GM23338 (cell line): ENCODE results near the gene CCNQ. TPM values are rescaled to one million over a fixed set of nuclear protein-coding genes. Genes with fewer than 3 reads are reported as not detected.

Source experiments
- ATAC-seq: fragments of 200-7000 bp; cut with Tn5 transposase; 3 replicates; pipeline ENCODE4 v1.9.1; 2020
- DNase-seq: peaks from one replicate; pipeline ENCODE4 v3.0.0-alpha.2; 2015; ENCODE audit warnings: low spot score
- H2AFZ ChIP-seq: fragments of 200-600 bp; sonication (generic); 2 replicates; pipeline ENCODE4 v1.8.0; 2016; ENCODE audit warnings: antibody characterized with exemption, mild to moderate bottlenecking, moderate library complexity
- H3F3A ChIP-seq: fragments of 200-600 bp; sonication (generic); replicated peaks from 2 replicates; pipeline ENCODE4 v1.8.0; 2017; ENCODE audit warnings: antibody characterized with exemption, mixed run types, low read depth
- H3K27ac ChIP-seq: fragments of 200-600 bp; sonication (generic); 2 replicates; pipeline ENCODE4 v1.6.1; 2016; ENCODE audit warnings: low read depth
- H3K27me3 ChIP-seq: fragments of 200-600 bp; sonication (generic); 2 replicates; pipeline ENCODE4 v1.8.0; 2016; ENCODE audit warnings: mild to moderate bottlenecking, mixed run types, moderate library complexity; ENCODE audit not compliant: insufficient read depth
- H3K36me3 ChIP-seq: fragments of 200-600 bp; sonication (generic); 2 replicates; pipeline ENCODE4 v1.8.0; 2016; ENCODE audit warnings: mild to moderate bottlenecking; ENCODE audit not compliant: insufficient read depth
- H3K4me1 ChIP-seq: fragments of 200-600 bp; sonication (generic); 2 replicates; pipeline ENCODE4 v1.8.0; 2016; ENCODE audit warnings: mild to moderate bottlenecking, moderate library complexity; ENCODE audit not compliant: insufficient read depth
- H3K4me2 ChIP-seq: fragments of 200-600 bp; sonication (generic); 2 replicates; pipeline ENCODE4 v1.7.1; 2017; ENCODE audit warnings: mixed run types
- H3K4me3 ChIP-seq: fragments of 200-600 bp; sonication (generic); 2 replicates; pipeline ENCODE4 v1.6.1; 2016; ENCODE audit warnings: mixed run types
- H3K79me2 ChIP-seq: fragments of 200-600 bp; sonication (generic); replicated peaks from 2 replicates; pipeline ENCODE4 v1.8.0; 2017; ENCODE audit warnings: mild to moderate bottlenecking; ENCODE audit not compliant: insufficient read depth
- H3K9me2 ChIP-seq: fragments of 200-600 bp; sonication (generic); 2 replicates; pipeline ENCODE4 v1.8.0; 2017; ENCODE audit not compliant: insufficient read depth
- H4K20me1 ChIP-seq: fragments of 200-600 bp; sonication (generic); replicated peaks from 2 replicates; pipeline ENCODE4 v1.8.0; 2017; ENCODE audit warnings: mild to moderate bottlenecking; ENCODE audit not compliant: insufficient read depth
- H3K27ac Mint-ChIP-seq: 2 replicates; pipeline ENCODE4 v1.8.0; 2020; ENCODE audit warnings: inconsistent platforms, mild to moderate bottlenecking, moderate library complexity, mixed read lengths
- H3K27me3 Mint-ChIP-seq: 3 replicates; pipeline ENCODE4 v1.8.0; 2022; ENCODE audit warnings: low read depth, mild to moderate bottlenecking, moderate library complexity, mixed read lengths, inconsistent platforms; ENCODE audit not compliant: insufficient read depth, poor library complexity
- H3K36me3 Mint-ChIP-seq: 3 replicates; pipeline ENCODE4 v1.8.0; 2021; ENCODE audit warnings: low read depth, mild to moderate bottlenecking, inconsistent platforms, moderate library complexity, mixed read lengths
- H3K4me1 Mint-ChIP-seq: 3 replicates; pipeline ENCODE4 v1.8.0; 2020; ENCODE audit warnings: mild to moderate bottlenecking, inconsistent platforms, mixed read lengths
- H3K4me3 Mint-ChIP-seq: 3 replicates; pipeline ENCODE4 v1.8.0; 2021; ENCODE audit warnings: moderate library complexity, mild to moderate bottlenecking, inconsistent platforms, mixed read lengths
- H3K9me3 Mint-ChIP-seq: 3 replicates; pipeline ENCODE4 v1.8.0; 2020; ENCODE audit warnings: moderate library complexity, mild to moderate bottlenecking, inconsistent platforms, mixed read lengths
- CREB1 ChIP-seq: fragments of 250-450 bp; sonication (Bioruptor Pico); IDR thresholded peaks from 2 replicates; pipeline ENCODE4 v1.5.0; 2020; ENCODE audit warnings: low read depth, mild to moderate bottlenecking, moderate library complexity
- CTCF ChIP-seq, 2 experiments: fragments of 200-600 bp in 1 of 2; sonication (generic) in 1 of 2; conservative IDR thresholded peaks; 2 replicates each; pipeline versions ENCODE4 v1.5.1 to v1.6.1; 2016 to 2017; ENCODE audit warnings: antibody characterized with exemption in 2 of 2, low read depth in 2 of 2, mild to moderate bottlenecking in 2 of 2, moderate library complexity in 1 of 2
- ETS1 ChIP-seq: IDR thresholded peaks from 2 replicates; pipeline ENCODE4 v1.6.1; 2016; ENCODE audit warnings: antibody characterized with exemption
- NANOG ChIP-seq: IDR thresholded peaks from 2 replicates; pipeline ENCODE4 v1.6.1; 2016; ENCODE audit warnings: antibody characterized with exemption, borderline replicate concordance
- REST ChIP-seq: IDR thresholded peaks from one replicate; pipeline ENCODE4 v1.6.1; 2018; ENCODE audit warnings: antibody characterized with exemption; ENCODE audit not compliant: unreplicated experiment
- STAT1 ChIP-seq: IDR thresholded peaks from one replicate; pipeline ENCODE4 v1.6.1; 2016; ENCODE audit warnings: antibody characterized with exemption; ENCODE audit not compliant: unreplicated experiment
- ZNF331 ChIP-seq: fragments of 250-450 bp; sonication (Bioruptor Pico); IDR thresholded peaks from 2 replicates; pipeline ENCODE4 v1.5.0; 2020; ENCODE audit warnings: low read depth, mild to moderate bottlenecking, moderate library complexity
- polyA plus RNA-seq: library from polyadenylated mRNA; unstranded; fragments of >200 nt; fragmentation: Nextera tagmentation; extraction: Ambion mirVana; gene quantifications from 2 replicates; pipeline ENCODE4 v1.2.1, GENCODE V29; 2016
- total RNA-seq: library from RNA; depleted of rRNA; stranded (reverse); fragments of >200 nt; shearing (Covaris generic); gene quantifications from 2 replicates; pipeline ENCODE4 v1.2.3, GENCODE V29; 2014

CCNQ gene
- total and polyA plus RNA-seq, 2 experiments from 2014 or later, result 19.4 to 30.2 TPM

- TF ChIP-seq ZNF331 (CRISPR knock-in tag), result no peak
These were observed 29.2 kb upstream of the CCNQ start (continued) for GRCh38 chrX:153628129-153628528.

- no peak for TF ChIP-seq STAT1
- TF ChIP-seq CREB1 (CRISPR knock-in tag), result no peak
- no peak for TF ChIP-seq REST
- TF ChIP-seq CTCF (conservative IDR thresholded peaks at IDR 0.05; ENCODE audit: low read depth in 2 of 2), result no peak
- peaks cover 2% of the 10 kb centered on the region for H3K27me3 Mint-ChIP-seq
- no peaks in the 10 kb centered on the region for H3K36me3 Mint-ChIP-seq
- H3K4me1 Mint-ChIP-seq, result peaks cover 2% of the 10 kb centered on the region; the same call in 1 of the 3 replicates
- H3K9me3 Mint-ChIP-seq, result no peaks in the 10 kb centered on the region
- H3K4me3 Mint-ChIP-seq, result no peak overlapping the region
- Histone ChIP-seq H3K36me3 (no peaks in the 10 kb centered on the region), H3K27ac (no peak overlapping the region), H3K27me3 (no peaks in the 10 kb centered on the region), H3K4me2 (no peak overlapping the region), H3K79me2 (no peaks in the 10 kb centered on the region), H2AFZ (no peak overlapping the region), H3K4me3 (no peak overlapping the region), H3K9me2 (no peaks in the 10 kb centered on the region), H4K20me1 (no peaks in the 10 kb centered on the region), H3F3A (no peaks in the 10 kb centered on the region), H3K4me1 (no peaks in the 10 kb centered on the region)
- DNase-seq (no peak), ATAC-seq (no peak; the same call in 2 of the 3 replicates)
- no peak overlapping the region for H3K27ac Mint-ChIP-seq
These were observed 28.8 kb upstream of the CCNQ start for GRCh38 chrX:153627675-153628111.

- no peak overlapping the region for H2AFZ ChIP-seq
- H3K36me3 Mint-ChIP-seq, result no peaks in the 10 kb centered on the region
- no peak for DNase-seq
- ATAC-seq, result no peak
- H3K4me3 ChIP-seq, result no peak overlapping the region
- H3K4me3 Mint-ChIP-seq, result no peak overlapping the region
- H3K4me1 Mint-ChIP-seq, result peaks cover 2% of the 10 kb centered on the region; the same call in 1 of the 3 replicates
- no peaks in the 10 kb centered on the region for H3K36me3 ChIP-seq
- H3K27me3 ChIP-seq, result no peaks in the 10 kb centered on the region
- H4K20me1 ChIP-seq, result no peaks in the 10 kb centered on the region
- no peaks in the 10 kb centered on the region for H3K9me3 Mint-ChIP-seq
- H3K79me2 ChIP-seq, result no peaks in the 10 kb centered on the region
- H3K4me2 ChIP-seq, result no peak overlapping the region
- no peaks in the 10 kb centered on the region for H3K9me2 ChIP-seq
- H3K27ac Mint-ChIP-seq, result no peak overlapping the region
- H3K4me1 ChIP-seq, result no peaks in the 10 kb centered on the region
- no peak overlapping the region for H3K27ac ChIP-seq
- H3F3A ChIP-seq, result no peaks in the 10 kb centered on the region
- peaks cover 3% of the 10 kb centered on the region for H3K27me3 Mint-ChIP-seq
- no peak for TF ChIP-seq ETS1
- no peak for TF ChIP-seq STAT1
- no peak for TF ChIP-seq NANOG
- TF ChIP-seq ZNF331 (CRISPR knock-in tag), result no peak
- no peak for TF ChIP-seq REST
These were observed 28.1 kb upstream of the CCNQ start for GRCh38 chrX:153626863-153627674.
